Fibroblast of skin of right quadriceps (primary cell): Measurements from ENCODE around the gene DUSP7.

ENCODE experiments used
- DNase-seq: peaks from one replicate; pipeline ENCODE4 v3.0.0-alpha.2; 2013

Gene DUSP7

DNA sequence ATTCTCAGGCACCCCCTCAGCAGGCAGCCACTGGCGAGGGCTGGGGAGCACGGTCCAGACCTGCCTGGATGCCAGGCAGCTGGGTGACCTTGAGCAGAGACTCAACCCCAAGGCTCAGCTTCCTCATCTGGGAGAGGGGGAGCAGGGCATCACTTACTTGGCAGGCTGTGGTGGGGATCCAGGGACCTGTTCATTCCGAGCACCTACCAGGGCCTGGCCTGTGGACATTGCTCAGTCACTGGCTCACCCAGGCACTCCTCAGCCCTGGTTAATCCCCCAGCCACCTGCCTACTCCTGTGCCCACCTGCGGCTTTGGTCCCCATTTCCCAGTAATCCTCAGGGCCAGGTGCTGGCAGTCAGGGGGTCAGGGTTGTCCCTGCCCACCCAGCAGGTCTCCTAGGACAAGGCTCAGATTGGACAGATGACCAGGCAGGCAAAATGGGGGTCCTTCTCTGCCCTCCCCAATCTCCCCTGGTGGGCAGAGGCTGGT, 51.4 kb downstream of the DUSP7 start:
- no peak for DNase-seq

GRCh38 chr3:52004163-52004787, 52.1 kb downstream of the DUSP7 start:
- peak; percentile 71 for DNase-seq

DNA sequence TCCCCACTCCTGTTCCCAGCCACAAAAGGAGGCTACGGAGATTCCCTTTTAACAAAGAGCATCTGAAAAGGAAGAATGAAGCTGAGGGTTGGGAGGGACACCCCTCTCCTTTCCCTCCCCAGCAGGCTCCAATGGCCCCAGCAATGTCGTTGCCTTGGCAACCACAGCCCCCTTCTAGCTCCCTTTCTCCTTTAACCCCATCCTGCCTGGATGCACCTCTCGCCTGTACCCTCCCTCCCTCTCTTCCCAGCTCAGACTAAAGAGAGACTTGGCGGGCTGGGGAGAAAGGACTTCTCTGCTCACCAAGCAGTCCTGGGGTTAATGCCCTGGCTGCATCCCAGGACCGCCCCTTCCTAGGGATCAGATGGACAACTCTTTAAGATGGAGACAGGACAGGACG, 53.6 kb downstream of the DUSP7 start:
- DNase-seq, result no peak

- peak; percentile 63 for DNase-seq
Observed at GRCh38 chr3:52001443-52001974, 54.9 kb downstream of the DUSP7 start.

DNA sequence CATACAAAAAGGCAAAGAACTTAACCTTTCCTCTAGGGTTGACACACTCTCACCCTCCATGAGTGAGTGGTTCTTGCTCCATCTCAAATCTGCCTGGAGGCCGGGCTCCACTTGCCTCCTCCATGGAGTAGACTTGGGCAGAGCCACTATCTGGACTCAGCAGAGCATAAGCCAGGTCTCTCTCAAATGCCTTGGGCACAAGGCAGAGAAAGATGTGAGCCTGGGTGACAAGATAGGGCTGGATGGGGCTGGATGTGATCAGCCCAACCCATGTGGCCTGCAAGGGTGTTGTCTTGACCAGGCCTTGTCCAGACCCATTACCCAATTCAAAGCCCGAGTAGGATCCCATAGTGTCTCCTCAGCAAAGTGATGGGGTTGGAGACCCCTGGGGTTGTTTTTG, 56.5 kb downstream of the DUSP7 start:
- no peak for DNase-seq
